AML-193 (cell line): ENCODE data around the gene TRIM69.
"Not testable (repeated sequence)": the region's sequence is repeated elsewhere in the genome, so short reads cannot be mapped to it uniquely, and the experiment has no call there.

Experiments used
- DNase-seq, 2 experiments: peaks; one replicate each; lab custom pipeline; 2025; lab: John Stamatoyannopoulos, UW

TRIM69 gene

DNA sequence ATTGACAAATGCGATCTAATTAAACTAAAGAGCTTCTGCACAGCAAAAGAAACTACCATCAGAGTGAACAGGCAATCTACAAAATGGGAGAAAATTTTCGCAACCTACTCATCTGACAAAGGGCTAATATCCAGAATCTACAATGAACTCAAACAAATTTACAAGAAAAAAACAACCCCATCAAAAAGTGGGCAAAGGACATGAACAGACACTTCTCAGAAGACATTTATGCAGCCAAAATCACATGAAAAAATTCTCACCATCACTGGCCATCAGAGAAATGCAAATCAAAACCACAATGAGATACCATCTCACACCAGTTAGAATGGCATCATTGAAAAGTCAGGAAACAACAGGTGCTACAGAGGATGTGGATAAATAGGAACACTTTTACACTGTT is 7.1 kb downstream of the TRIM69 start:
- not testable (repeated sequence) for DNase-seq

DNA sequence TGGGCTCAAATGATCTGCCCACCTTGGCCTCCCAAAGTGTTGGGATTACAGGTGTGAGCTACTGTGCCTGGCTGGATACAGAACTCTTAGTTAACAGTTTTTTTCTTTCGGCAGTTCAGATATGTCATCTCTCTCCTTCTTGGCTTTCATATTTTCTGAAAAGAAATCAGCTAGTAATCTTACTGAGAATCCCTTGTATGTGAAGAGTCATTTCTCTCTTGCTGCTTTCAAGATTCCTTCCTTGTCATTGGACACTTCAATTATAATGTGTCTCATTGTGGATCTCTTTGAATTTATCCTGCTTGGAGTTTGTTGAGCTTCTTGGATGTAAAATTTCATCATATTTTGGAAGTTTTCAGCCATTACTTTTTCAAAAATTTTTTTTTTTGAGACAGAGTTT is 17.0 kb downstream of the TRIM69 start:
- no peak for DNase-seq

DNA sequence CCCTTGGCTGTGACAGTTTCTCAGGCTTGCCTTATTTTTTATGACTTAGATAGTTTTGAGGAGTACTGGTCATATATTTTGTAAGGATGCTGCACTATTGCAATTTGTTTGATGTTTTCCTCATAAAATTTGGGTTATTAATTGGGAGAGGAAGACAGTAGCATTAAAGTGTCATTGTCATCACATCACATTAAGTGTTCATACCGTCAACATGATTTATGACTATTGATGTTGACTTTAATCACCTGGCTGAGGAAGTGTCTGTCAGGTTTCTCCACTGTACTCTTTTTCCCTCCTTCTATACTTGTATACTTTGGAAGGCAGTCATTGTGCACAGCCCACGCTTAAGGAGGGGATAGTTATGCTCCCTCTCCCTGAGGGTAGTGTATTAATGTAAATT is 26.9 kb downstream of the TRIM69 start:
- DNase-seq = no peak

DNA sequence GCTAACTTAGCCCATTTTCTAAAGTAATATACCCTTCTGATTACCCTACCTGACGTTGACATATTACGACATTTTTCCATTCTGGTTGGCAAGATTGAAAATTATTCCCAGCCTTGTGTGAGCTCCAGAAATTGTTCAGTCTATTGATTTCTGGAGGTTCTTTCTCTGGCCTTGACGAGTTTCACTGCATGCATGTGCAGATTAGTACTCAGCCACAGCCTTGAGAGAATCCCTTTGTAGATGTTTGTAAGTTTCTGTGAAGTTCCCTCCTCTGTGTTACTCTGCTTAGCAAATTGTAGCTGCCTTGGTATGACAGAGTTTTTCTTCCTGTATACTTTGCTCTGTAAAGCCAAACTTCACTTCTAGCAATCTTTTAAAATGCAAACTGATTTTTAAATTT is 27.5 kb downstream of the TRIM69 start:
- no peak for DNase-seq

GRCh38 chr15:44765036-44765435 is 28.7 kb downstream of the TRIM69 start:
- DNase-seq = no peak

- DNase-seq = no peak
Measured at GRCh38 chr15:44769521-44769920, 33.2 kb downstream of the TRIM69 start.

DNA sequence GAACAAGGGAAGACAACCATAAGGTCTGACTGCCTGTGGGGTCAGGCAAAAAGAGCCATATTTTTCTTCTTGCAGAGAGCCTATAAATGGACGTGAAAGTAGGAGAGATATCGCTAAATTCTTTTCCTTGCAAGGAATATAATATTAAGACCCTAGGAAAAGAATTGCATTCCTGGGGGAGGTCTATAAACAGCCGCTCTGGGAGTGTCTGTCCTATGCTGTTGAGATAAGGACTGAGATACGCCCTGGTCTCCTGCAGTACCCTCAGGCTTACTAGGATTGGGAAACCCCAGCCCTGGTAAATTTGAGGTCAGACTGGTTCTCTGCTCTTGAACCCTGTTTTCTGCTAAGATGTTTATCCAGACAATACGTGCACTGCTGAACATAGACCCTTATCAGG is 34.4 kb downstream of the TRIM69 start:
- DNase-seq = not testable (repeated sequence)

- no peak for DNase-seq
Measured at GRCh38 chr15:44775953-44776352, 39.6 kb downstream of the TRIM69 start.

DNA sequence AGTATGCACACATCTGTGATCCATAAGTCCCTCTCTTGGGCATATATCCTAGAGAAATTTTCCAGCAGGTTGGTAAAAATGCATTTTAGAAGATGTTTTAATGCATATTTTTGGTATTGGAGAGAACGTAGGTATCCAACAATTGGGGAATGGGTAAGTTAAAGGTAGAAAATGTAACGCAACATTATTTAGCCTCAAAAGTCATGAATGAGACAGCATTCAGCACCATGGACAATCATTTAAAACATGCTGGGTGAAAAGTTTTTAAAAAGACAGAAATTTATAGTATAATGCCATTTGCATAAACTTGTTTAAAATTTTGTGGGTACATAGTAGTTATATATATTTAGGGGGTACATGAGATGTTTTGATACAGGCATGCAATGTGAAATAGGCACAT is 43.4 kb downstream of the TRIM69 start:
- no peak for DNase-seq

DNA sequence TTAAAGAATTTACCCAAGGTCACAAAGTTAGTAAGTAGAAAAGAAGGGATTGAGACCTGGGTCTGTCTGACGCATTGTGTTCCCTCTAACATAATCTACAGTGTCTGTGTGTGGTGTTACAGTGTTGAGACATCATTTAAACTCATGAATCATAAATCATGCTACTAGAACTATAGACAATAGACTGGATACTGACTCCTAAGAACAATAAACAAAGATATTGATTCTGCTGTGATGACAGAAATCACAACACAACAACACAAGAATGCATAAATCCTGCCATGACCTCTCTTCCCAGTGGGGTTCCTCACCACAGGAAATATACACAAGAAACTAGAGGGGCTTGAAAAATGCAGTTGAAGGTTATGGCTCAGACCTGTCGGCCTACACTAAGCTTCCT is 44.3 kb downstream of the TRIM69 start:
- DNase-seq = no peak

GRCh38 chr15:44781128-44781810 is 44.9 kb downstream of the TRIM69 start:
- DNase-seq = no peak

DNA sequence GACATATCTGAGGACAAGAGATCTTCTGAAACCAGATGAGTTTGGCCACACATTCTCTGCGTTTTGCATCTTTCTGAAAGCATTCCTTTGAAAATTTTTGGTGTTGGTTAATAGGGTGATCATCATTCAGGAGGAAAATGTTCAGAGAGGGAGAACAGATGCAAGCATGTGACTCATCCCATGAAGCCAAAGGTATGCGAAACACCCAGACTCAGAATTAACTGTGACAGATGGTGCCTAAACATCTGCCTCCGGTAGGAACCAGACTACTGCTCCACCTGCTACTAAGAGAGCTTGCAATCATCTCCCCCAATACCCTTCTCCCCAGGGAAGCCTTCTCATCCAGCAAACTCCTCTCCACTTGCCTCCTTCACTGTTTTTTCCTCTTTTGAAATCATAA is 46.2 kb downstream of the TRIM69 start:
- DNase-seq = no peak

GRCh38 chr15:44784918-44785274 is 48.6 kb downstream of the TRIM69 start:
- DNase-seq = not testable (repeated sequence)

DNA sequence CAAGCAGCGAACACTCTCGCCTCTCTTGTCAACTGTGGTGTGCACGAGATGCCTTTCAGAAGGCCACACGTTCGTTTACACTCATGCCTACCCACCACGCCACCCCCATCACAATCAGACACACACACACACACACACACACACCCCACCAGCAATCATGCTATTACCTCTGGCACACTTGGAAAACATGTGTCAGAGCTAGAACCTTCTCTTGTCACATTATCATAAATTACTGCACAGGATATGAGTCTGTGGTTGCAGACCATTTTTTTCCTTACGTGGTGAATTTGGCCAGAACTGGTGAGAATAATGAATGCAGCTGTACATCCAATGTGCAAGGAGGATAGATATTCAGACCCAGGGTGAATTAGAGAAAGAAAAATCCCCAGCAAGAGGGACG is 52.4 kb downstream of the TRIM69 start:
- no peak for DNase-seq

DNA sequence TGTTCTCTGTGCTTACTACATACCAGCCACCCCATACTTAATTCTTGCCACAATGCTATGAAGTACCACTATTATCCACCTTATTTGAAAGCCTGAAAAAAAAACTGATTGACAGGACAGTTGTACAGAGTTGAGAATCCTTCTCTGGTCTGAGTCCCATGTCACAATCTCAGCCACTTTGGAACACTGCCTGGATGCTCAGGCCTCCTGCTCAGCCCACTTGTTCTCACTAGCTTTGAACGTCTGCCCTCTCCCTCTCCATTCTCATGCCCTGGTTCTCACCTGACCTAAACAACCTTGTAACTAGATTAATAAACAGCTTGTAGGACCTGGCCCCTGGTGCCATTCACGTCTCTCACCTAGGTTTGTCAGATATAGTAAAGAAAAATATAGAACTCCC is 53.9 kb downstream of the TRIM69 start:
- no peak for DNase-seq

GRCh38 chr15:44790656-44791055 is 54.3 kb downstream of the TRIM69 start:
- DNase-seq = no peak

DNA sequence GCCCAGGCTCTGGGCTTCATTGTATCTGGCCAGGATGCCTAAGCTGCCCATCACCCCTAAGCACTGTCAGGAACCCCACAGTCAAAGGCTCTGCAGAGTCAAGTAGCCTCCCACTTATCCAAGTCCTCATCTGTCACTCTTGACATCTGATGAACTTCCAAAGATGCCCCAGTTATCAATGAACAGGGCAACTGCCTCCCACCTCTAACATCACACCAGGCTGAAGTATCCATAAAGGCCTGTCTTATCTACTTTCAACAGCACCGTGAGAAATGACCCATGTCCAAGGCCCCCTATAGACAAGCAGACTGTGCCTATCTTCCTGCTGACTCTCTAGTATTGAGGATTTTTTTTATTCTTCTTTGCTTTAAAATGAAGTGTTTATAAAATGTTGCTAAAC is 56.4 kb downstream of the TRIM69 start:
- DNase-seq = no peak

DNA sequence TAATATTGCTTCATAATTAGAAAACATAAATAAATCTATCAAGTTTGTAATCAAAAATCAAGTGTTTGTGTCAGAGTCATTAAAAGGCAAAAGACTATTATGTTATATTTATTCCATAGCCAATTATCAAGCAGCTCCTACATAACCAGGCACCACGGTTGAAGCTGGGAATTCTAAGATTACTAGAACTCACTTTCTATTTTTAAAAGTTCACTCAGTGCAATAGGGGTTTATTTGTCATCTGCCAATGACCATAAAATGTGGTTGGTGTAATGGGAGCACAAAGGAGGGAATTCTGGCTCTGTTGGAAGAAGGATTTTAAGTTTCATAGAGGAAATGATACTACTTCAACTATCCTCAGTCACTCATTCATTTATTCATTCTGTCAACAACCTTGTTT is 57.7 kb downstream of the TRIM69 start:
- no peak for DNase-seq

DNA sequence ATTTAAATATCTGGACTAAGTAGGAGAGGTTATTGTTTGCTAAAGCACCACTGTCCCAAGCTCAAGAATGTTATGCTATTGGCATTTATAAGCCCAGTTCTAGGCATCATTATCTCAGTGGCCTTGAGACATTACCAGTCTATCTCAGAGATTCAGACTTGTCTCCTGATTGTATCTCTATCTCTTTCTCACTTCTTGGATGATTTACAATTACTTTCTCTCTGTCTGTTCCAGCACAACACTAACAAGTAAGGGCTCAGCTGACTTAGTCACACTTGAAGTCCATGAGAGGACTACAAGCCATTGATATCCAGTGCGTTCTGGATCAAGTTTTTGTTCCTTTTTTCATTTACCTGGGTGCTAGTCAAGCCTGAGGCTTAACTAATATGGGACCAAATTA is 60.2 kb downstream of the TRIM69 start:
- DNase-seq = no peak

- DNase-seq = peak in 1 of 2 experiments; percentile 4
Measured at GRCh38 chr15:44798826-44799225, 62.5 kb downstream of the TRIM69 start.

- no peak for DNase-seq
Measured at GRCh38 chr15:44801364-44801763, 65.0 kb downstream of the TRIM69 start.

DNA sequence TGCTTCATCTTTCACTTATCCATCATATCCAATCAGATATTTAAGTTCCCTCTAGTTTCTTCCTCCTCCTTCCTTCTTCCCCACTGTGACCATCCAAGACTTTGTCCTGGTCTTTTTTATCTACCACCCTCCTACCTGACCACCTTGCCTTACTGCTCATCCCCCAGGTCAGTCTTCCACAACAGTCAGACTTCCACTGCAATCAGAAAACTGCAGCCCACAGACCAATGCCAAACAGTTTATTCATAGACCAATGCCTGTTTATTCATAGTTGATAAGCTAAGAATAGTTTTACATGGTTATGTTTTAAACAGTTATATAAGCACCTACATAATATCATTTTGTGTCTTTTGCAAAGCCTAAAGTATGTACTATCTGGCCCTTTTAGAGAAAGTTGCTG is 65.5 kb downstream of the TRIM69 start:
- no peak for DNase-seq

DNA sequence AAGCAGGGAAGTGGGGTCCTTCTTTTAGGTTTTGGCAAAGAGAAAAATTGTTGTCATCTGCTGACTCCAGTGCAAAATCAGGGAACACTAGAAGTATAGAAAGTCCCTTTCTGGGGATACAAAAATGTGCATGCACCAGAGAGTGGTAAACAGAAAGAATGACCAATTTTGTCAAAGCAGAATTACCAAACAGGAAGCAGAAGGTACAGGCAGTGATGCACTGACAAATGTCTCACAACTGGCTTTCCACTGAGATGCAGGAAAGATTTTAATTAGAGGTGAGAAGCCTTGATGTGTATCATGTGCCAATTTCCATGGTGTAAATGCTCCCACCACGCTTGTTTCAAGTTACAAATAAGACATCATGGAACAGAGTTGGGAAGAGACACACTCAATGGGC is 66.0 kb downstream of the TRIM69 start:
- DNase-seq = no peak

DNA sequence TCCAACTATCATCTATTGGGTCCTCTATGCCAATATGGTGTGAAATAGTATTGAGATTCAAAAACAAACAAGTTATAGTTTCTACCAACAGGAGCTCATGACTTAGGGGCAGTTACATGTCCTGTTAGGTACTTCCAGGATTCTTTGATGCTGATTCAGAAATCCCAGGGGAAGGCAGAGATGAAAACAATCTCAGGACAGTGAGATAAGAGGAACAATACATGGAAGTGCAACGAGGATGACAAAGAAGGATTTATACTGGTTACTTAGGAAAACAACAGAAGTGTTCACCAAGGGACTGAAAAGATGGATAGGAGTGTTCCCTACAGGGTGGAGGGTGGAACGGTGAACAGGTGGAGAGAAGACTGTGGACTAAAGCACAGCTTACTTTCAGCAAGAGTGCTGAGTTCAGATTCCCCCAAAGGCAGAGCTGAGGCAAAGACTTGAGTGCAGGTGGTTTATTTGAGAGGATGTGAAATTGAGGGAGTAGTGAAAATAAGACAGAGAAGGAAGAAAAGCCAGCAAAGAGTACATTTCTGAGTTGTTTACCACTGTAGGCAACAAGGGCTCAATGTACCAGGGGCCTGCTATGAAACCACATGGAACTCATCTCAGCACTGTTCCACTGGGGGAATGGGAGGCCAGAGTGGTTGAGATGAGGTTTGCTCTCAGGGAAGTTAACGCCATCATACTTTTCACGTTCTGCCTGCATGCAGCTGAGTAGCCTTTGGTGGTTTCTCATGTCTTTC is 68.1 kb downstream of the TRIM69 start:
- DNase-seq = no peak
